GM19468 (cell line): ENCODE results near the gene RASSF10.

Source experiments
- ATAC-seq: cut with Tn5 transposase; IDR thresholded peaks from one replicate; pipeline ENCODE4 v1.9.1; 2021; ENCODE audit warnings: mild to moderate bottlenecking, moderate library complexity, moderate number of reproducible peaks; ENCODE audit not compliant: unreplicated experiment; ENCODE audit errors: extremely low read depth

RASSF10 gene

DNA sequence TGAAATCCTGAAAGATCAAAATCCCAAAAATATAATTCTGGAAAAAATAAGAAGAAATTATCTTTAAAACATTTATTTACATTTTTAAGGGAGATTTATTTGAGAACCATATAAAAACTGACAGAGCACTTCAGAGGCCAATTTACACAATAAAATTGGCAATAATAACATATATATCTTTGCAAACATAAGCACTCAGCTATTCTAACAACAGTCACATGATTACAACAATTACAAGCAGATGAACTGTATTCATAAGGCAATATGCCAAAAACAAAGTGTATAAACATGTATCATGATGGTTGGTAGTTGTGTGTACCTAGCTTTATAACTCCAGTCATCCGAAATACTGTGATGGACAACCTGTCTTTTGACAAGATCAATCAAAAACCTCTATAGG is 17.7 kb upstream of the RASSF10 start:
- no peak for ATAC-seq

- ATAC-seq: no peak
Observed at GRCh38 chr11:12993626-12994025, 15.5 kb upstream of the RASSF10 start.

DNA sequence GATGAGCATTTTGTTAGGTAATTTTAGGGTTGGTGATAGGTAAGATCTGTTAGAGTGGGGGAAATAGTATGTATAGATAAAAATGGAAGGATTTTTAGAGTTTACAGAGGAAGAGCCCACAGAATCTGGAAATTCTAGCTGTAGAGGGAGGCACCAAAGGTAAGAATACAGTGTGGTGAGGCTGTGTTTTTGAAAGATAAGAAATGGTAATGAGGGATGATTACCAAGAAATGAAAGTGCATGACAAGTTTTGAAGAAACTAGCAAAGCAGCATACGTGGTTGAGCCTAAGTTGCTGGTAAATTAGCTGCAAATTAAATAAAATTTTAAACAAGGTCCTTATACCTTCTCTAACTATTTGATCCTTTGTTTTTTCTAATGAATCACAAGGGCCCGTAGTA is 14.6 kb upstream of the RASSF10 start:
- ATAC-seq: no peak

GRCh38 chr11:12995188-12995587 is 13.9 kb upstream of the RASSF10 start:
- ATAC-seq: no peak

DNA sequence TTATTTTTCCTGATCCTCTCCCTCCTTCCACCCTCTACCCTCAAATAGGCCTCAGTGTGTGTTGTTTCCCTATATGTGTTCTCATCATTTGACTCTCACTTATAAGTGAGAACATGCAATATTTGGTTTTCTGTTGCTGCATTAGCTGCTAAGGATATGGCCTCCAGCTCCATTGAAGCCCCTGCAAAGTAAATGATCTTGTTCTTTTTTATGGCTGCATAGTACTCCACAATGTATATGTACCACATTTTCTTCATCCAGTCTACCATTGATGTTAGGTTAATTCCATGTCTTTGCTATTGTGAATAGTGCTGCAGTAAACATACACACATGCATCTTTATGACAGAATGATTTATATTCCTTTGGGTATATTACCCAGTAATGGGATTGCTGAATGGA is 13.3 kb upstream of the RASSF10 start:
- ATAC-seq: no peak

- ATAC-seq: no peak
Observed at GRCh38 chr11:12997168-12997567, 11.9 kb upstream of the RASSF10 start.

GRCh38 chr11:12998336-12998735 is 10.8 kb upstream of the RASSF10 start:
- ATAC-seq: no peak

DNA sequence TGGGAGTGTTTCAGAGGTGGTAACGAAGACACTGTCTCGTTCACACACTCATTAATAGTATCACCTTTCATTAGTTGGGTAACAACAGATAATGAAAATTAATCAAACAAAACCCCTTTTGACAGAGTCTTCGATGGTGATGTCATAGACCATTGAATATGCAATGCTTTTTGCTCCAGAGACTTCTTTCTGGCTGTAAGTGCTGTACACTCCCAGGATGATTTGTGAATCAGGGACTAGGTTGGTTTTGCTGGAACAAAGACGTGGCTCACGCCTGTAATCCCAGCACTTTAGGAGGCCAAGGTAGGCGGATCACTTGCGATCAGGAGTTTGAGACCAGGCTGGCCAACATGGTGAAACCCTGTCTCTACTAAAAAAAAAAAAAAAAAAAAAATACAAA is 9.5 kb upstream of the RASSF10 start:
- no peak for ATAC-seq

DNA sequence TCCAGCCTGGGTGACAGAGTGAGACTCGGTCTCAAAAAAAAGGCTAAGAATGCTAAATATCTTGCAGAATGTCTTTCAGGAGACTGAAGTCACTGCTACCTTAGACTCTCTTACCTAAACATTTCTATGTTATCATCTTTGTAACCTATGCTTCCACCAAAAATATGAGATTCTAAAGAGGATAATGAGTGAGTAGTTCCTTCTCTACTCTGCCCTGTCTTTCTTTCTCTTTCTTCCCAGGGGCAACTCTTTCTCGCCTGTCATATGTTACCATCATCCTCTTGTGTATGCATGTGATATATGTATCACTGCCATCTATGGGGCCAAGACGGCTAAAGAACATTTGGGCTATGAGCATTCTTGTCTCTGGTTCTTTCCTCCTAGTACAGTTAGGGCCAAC is 9.0 kb upstream of the RASSF10 start:
- ATAC-seq: no peak

DNA sequence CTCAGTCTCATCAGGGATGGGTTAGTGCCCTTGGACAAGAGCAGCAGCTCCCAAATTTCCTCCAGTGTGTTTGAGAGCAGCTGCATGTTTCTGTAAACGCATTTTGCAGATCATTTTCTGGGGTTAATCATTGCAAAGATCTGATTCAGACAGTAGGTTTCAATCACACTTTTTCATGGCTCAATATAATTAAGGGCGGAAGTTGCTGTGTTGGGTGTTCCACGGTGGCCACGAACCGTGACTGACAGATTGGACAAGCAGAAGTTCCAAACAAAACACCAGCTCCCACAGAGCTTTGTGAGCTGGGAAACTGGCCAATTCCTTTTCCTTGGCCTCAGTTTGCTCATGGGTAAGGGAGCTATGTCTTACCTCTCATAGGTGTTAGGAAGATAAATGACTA is 8.4 kb upstream of the RASSF10 start:
- no peak for ATAC-seq

GRCh38 chr11:13003736-13004493 is 5.2 kb upstream of the RASSF10 start:
- ATAC-seq: no peak

DNA sequence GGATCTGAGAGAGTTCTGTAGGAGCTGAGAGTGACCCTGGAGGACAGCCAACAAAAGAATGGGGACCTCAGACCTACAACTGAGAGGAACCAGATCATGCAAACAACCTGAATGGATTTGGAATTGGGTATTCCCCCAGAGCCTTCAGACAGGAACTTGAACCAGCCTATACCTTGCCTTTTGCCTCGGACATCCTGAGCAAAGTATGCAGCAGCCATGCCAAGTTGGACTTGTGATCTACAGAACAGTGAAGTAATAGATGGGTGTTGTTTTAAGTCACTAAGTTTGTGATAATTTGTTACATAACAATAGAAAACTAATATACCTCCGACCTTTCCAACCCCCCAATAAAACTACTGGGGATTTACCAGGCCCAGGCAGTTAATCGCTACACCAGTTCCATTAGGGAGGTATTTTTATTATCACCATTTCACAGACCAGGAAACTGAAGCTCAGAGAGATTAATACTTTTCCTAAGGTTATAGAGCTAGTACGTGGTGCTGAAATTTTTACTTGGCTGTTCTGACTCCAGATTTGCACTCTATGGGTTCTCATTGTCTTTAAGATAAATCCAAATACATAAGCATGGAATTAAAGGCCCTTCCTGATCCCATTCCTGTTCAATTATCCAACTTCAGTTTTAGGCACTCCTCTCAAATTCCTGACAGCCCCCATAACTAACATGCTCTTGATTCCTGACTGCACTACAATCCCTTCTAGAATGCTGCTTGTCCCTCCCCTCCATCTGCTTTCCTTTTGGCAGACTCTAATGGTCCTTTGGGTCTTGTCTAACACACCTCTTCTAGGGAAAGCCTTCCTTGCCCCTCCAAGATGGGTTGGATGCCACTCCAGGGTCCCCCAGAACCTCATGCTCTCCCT is 1.7 kb upstream of the RASSF10 start:
- ATAC-seq: no peak

DNA sequence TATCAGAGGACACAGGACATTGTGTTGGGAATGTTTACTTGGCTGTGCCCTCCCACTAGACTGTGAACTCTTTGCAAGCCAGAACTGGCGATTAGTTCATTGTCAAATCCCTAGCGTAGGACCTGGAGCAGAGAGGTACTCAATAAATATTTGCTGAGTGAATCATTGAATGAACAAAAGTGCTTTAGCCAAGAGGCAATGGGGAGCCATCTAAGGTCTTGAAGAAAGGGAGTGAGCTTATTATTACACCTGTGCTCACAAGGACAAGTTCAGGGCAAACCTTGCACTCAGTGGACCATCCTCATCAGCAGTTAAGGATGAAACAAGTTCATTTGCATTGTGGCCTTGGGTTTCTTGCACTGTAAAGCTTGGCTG is 1.1 kb upstream of the RASSF10 start:
- ATAC-seq: no peak

DNA sequence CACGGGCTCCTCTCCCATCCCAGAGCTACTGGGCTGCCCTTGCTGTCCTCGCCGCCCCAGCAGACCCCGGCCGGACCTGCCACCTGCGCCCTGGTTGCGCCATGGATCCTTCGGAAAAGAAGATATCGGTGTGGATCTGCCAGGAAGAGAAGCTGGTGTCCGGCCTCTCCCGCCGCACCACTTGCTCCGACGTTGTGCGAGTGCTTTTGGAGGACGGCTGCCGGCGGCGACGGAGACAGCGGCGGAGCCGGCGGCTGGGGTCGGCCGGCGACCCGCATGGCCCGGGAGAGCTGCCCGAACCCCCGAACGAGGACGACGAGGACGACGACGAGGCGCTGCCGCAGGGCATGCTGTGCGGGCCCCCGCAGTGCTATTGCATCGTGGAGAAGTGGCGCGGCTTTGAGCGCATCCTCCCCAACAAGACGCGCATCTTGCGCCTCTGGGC is 382 bp downstream of the RASSF10 start:
- ATAC-seq: no peak

DNA sequence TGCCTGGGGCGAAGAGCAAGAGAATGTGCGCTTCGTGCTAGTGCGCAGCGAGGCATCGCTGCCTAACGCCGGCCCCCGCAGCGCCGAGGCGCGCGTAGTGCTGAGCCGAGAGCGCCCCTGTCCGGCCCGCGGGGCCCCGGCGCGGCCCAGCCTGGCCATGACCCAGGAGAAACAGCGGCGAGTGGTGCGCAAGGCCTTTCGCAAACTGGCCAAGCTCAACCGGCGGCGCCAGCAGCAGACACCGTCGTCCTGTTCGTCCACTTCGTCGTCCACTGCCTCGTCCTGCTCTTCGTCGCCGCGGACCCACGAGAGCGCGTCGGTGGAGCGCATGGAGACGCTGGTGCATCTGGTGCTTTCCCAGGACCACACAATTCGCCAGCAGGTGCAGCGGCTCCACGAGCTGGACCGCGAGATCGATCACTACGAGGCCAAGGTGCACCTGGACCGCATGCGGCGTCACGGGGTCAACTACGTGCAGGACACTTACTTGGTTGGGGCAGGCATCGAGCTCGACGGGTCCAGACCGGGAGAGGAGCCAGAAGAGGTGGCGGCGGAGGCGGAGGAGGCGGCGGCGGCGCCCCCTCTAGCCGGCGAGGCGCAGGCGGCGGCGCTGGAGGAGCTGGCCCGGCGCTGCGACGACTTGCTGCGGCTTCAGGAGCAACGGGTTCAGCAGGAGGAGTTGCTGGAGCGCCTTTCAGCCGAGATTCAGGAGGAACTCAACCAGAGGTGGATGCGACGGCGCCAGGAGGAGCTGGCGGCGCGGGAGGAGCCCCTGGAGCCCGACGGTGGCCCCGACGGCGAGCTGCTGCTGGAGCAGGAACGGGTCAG is 1.0 kb downstream of the RASSF10 start:
- ATAC-seq: no peak

GRCh38 chr11:13010749-13011465 is 1.8 kb downstream of the RASSF10 start:
- no peak for ATAC-seq

DNA sequence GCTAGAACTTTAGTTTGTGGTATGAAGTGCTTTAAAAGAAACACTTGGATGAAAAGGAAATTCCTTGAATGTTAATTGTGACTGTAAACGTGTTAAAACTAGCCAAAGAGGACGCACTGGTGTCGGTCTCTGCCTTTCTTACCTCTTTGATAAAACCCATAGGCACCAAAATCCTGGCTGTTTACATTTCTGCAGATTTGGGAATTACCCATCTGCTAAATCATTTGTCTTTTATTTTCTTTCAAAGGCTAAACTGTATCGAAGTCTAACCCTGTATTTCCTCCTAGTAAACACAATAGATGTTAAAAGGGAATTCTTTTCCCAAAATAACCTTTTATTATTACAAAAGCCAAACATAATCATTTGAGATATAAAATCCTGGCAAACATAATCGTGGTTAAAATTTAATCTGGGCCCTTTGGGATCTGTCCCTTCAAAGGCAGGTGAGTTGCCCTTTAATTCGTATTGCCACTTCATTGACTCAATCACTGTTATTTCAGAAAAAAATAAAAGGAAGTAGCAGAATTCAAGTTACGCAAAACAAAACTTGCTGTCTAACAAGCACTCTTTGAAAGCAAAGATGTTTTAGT is 2.4 kb downstream of the RASSF10 start:
- ATAC-seq: no peak

GRCh38 chr11:13012056-13012661 is 3.0 kb downstream of the RASSF10 start:
- ATAC-seq: no peak

- ATAC-seq: no peak
Observed at GRCh38 chr11:13013054-13013488, 4.0 kb downstream of the RASSF10 start.
